ENCODE results near the gene LMBRD2. TPM values are rescaled to one million over a fixed set of nuclear protein-coding genes. Genes with fewer than 3 reads are reported as not detected.
"Not testable (repeated sequence)": the region's sequence is repeated elsewhere in the genome, so short reads cannot be mapped to it uniquely, and the experiment has no call there.

The LMBRD2 gene
- total RNA-seq, 1 donor from 2014 or later, result 4.3 TPM

- DNase-seq (ENCODE audit: extremely low read depth, low read depth, low spot score), result no peak
These were observed 11.3 kb upstream of the LMBRD2 start for GRCh38 chr5:36162810-36163486.

- no peak for DNase-seq (ENCODE audit: extremely low read depth, low read depth, low spot score)
These were observed 9.7 kb upstream of the LMBRD2 start for GRCh38 chr5:36161361-36161760.

GRCh38 chr5:36160617-36161016 lies 8.9 kb upstream of the LMBRD2 start:
- no peak for DNase-seq (ENCODE audit: extremely low read depth, low read depth, low spot score)

GRCh38 chr5:36158144-36158543 lies 6.5 kb upstream of the LMBRD2 start:
- no peak for DNase-seq (ENCODE audit: extremely low read depth, low read depth, low spot score)

GRCh38 chr5:36156619-36157018 lies 4.9 kb upstream of the LMBRD2 start:
- no peak for DNase-seq (ENCODE audit: extremely low read depth, low read depth, low spot score)

GRCh38 chr5:36156121-36156601 lies 4.5 kb upstream of the LMBRD2 start:
- DNase-seq (ENCODE audit: extremely low read depth, low read depth, low spot score), result no peak

GRCh38 chr5:36155291-36155690 lies 3.6 kb upstream of the LMBRD2 start:
- DNase-seq (ENCODE audit: extremely low read depth, low read depth, low spot score), result no peak

- DNase-seq (ENCODE audit: extremely low read depth, low read depth, low spot score), result no peak
These were observed 2.0 kb upstream of the LMBRD2 start for GRCh38 chr5:36153726-36154125.

- no peak for DNase-seq (ENCODE audit: extremely low read depth, low read depth, low spot score)
These were observed 1.6 kb upstream of the LMBRD2 start for GRCh38 chr5:36153298-36153677.

GRCh38 chr5:36152324-36153297 lies 924 bp upstream of the LMBRD2 start:
- DNase-seq (ENCODE audit: extremely low read depth, low read depth, low spot score), result no peak

GRCh38 chr5:36150676-36151433 lies 832 bp downstream of the LMBRD2 start:
- DNase-seq (ENCODE audit: extremely low read depth, low read depth, low spot score), result no peak

GRCh38 chr5:36147681-36148080 lies 4.0 kb downstream of the LMBRD2 start:
- DNase-seq (ENCODE audit: extremely low read depth, low read depth, low spot score), result no peak

GRCh38 chr5:36146390-36146789 lies 5.3 kb downstream of the LMBRD2 start:
- DNase-seq (ENCODE audit: extremely low read depth, low read depth, low spot score), result no peak

GRCh38 chr5:36145311-36145710 lies 6.4 kb downstream of the LMBRD2 start:
- DNase-seq (ENCODE audit: extremely low read depth, low read depth, low spot score), result no peak

GRCh38 chr5:36138900-36139683 lies 12.6 kb downstream of the LMBRD2 start:
- no peak for DNase-seq (ENCODE audit: extremely low read depth, low read depth, low spot score)

GRCh38 chr5:36136581-36136980 lies 15.1 kb downstream of the LMBRD2 start:
- DNase-seq (ENCODE audit: extremely low read depth, low read depth, low spot score), result no peak

GRCh38 chr5:36135988-36136387 lies 15.7 kb downstream of the LMBRD2 start:
- DNase-seq (ENCODE audit: extremely low read depth, low read depth, low spot score), result no peak

- not testable (repeated sequence) for DNase-seq (ENCODE audit: extremely low read depth, low read depth, low spot score)
These were observed 18.7 kb downstream of the LMBRD2 start for GRCh38 chr5:36133009-36133408.

GRCh38 chr5:36129666-36130065 lies 22.0 kb downstream of the LMBRD2 start:
- DNase-seq (ENCODE audit: extremely low read depth, low read depth, low spot score), result not testable (repeated sequence)

GRCh38 chr5:36128795-36129194 lies 22.9 kb downstream of the LMBRD2 start:
- no peak for DNase-seq (ENCODE audit: extremely low read depth, low read depth, low spot score)
